Mammary epithelial cell (primary cell): ENCODE data around the gene ARHGEF12.

ENCODE experiments used
- EZH2 ChIP-seq: IDR thresholded peaks from 2 replicates; pipeline ENCODE4 v1.6.1; 2012; ENCODE audit warnings: low read length, inconsistent platforms, borderline replicate concordance
- TF ChIP-seq, protein P1 (sequence below), 2 donors: IDR thresholded peaks in 1 of 2; conservative IDR thresholded peaks in 1 of 2; 2 replicates each; pipeline ENCODE4 v1.5.1; 2011 to 2012; ENCODE audit warnings: inconsistent platforms in 2 of 2, low read length in 2 of 2, mild to moderate bottlenecking in 2 of 2, control low read depth in 1 of 2, low read depth in 1 of 2; ENCODE audit not compliant: insufficient read depth in 1 of 2; ENCODE audit errors: extremely low read depth in 1 of 2

DNA sequence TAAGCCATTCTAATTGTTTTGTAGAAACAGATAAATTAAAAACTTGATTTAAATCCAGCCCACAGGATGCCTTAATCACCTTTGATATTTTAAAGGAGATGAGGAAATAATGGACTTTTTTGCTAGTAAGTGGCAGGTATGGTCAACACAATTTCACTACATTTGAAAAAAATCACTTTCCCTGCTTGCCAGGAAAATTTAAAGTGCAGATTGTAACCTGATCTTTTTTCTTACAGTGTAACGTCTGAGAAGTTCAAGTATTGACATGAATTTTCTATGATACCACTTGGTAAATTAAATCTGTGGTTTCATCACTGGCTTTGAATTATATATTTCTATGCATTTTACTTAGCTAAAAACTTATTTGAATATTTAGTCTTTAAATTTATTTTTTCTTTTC, 65.3 kb downstream of the ARHGEF12 start:
- TF ChIP-seq, protein P1, sequence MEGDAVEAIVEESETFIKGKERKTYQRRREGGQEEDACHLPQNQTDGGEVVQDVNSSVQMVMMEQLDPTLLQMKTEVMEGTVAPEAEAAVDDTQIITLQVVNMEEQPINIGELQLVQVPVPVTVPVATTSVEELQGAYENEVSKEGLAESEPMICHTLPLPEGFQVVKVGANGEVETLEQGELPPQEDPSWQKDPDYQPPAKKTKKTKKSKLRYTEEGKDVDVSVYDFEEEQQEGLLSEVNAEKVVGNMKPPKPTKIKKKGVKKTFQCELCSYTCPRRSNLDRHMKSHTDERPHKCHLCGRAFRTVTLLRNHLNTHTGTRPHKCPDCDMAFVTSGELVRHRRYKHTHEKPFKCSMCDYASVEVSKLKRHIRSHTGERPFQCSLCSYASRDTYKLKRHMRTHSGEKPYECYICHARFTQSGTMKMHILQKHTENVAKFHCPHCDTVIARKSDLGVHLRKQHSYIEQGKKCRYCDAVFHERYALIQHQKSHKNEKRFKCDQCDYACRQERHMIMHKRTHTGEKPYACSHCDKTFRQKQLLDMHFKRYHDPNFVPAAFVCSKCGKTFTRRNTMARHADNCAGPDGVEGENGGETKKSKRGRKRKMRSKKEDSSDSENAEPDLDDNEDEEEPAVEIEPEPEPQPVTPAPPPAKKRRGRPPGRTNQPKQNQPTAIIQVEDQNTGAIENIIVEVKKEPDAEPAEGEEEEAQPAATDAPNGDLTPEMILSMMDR (conservative IDR thresholded peaks at IDR 0.05 in 1 of 2, IDR thresholded peaks at IDR 0.05 in 1 of 2; ENCODE audit: extremely low read depth in 1 of 2, insufficient read depth in 1 of 2, low read depth in 1 of 2, low read length in 2 of 2) = no peak
- TF ChIP-seq EZH2 = no peak
